ENCODE measurements around the gene ITLN2. TPM values are rescaled to one million over a fixed set of nuclear protein-coding genes. Genes with fewer than 3 reads are reported as not detected.

ITLN2 gene
- total and polyA plus RNA-seq, 9 of the 15 experiments (the other 6 are each of a cell fraction or from before 2014, with no cell fraction given), result not detected

DNA sequence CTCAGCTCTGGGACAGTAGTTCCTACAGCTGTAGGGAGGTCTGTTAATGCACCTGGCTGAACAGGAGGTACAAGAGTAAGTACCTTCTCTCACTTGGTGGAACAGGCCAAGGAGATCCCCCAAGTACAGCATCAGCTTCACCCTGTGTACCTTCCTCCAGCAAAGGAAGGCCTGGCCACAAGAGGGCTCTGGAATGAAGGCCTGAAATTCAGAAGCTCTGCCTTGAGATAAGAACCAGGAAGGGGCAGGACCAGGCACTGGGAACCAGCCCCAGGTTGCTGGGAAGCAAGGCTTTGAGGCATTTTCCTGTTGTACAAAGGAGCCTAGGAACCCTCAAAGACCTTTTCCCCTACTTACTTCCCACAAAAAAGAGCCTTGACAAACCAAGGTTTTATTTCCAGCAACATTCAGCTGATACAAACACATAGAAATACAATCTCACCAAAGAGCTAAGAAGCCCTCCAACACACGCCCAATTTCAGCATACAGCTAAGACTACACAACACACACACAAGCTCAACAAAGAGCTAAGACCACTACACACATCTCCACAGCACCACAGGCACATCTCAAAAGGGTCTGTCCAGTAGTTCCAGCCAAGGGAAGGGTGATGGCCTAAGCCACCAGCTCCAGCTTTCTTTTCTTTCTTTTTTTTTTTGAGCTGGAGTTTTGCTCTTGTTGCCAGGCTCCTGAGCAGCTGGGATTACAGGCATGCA lies 42.9 kb upstream of the ITLN2 start:
- Histone ChIP-seq H3K9me1 (ENCODE audit: control insufficient read depth, insufficient read depth, low read length) (no peaks in the 10 kb centered on the region), H3K27me3 (ENCODE audit: control insufficient read depth in 2 of 2, insufficient read depth in 2 of 2, low read length in 2 of 2) (no peaks in the 10 kb centered on the region), H3K4me2 (ENCODE audit: insufficient read depth, low read length) (no peak overlapping the region), H4K20me1 (replicated peaks; ENCODE audit: control insufficient read depth, insufficient read depth, low read length) (no peaks in the 10 kb centered on the region), H3K4me1 (replicated peaks in 1 of 2; ENCODE audit: control insufficient read depth in 2 of 2, insufficient read depth in 2 of 2, low read length in 2 of 2) (peaks cover 7 to 20% of the 10 kb centered on the region in 2 experiments; a peak in 3 of 5 replicates), H3K4me3 (no peak overlapping the region), H3K27ac (ENCODE audit: extremely low read depth, low read depth, low read length) (peak overlapping the region; percentile 52), H3K9me3 (replicated peaks; ENCODE audit: control insufficient read depth, insufficient read depth, low read depth, low read length) (no peaks in the 10 kb centered on the region), H3K9ac (ENCODE audit: insufficient read depth in 1 of 2, low read depth in 2 of 2, low read length in 2 of 2) (peak overlapping the region; percentile 24 to 38; a peak in 2 of 4 replicates), H3K79me2 (ENCODE audit: control insufficient read depth, insufficient read depth, low read length) (no peaks in the 10 kb centered on the region), H3K36me3 (ENCODE audit: control insufficient read depth, insufficient read depth, low read length) (peaks cover 56% of the 10 kb centered on the region), H2AFZ (ENCODE audit: low read depth, low read length) (no peak overlapping the region)
- ATAC-seq, result peak; percentile 93
- peak; percentile 67 to 85 (median 76) for DNase-seq (ENCODE audit: extremely low read depth in 1 of 4, low spot score in 3 of 4)
- 67% methylated on average over 1 of the region's 1 CpG for WGBS (ENCODE audit: insufficient coverage, low coverage, missing lambda C conversion rate)
- intact Hi-C loops (cut with micrococcal nuclease), result loop anchor here (1.0 to 2.0 kb wide), 4 partner anchors 23 to 141 kb away; partner anchors contain the start of gene USF1
- POLR2A ChIA-PET, result interaction anchor here (0.5 to 3.0 kb wide), 14 partner anchors 8 to 1948 kb away, joined by 3 to 13 read pairs (median 4); partner anchors contain the start of genes DEDD, F11R, PPOX and USF1
- CTCF ChIA-PET (ENCODE audit: low intra/inter-chr PET ratio), result interaction anchor here (0.6 to 2.0 kb wide), 3 partner anchors 100 to 1374 kb away, joined by 3 to 9 read pairs (median 8); partner anchors contain the start of gene KLHDC9
- in situ Hi-C loops (cut with MboI), result loop anchor here (10.0 kb wide), 1 partner anchor 97 kb away; the partner anchor contains the start of gene KLHDC9
- FAIRE-seq, result peak; percentile 96
- BruUV-seq (replicated peaks), result no TSS peak
- peak in 1 of 3 experiments; percentile 21 for TF ChIP-seq YY1 (IDR thresholded peaks at IDR 0.05; ENCODE audit: borderline replicate concordance in 1 of 3, control insufficient read depth in 1 of 3, extremely low read depth in 1 of 3, insufficient read depth in 3 of 3, insufficient read length in 1 of 3, insufficient replicate concordance in 2 of 3, low read depth in 1 of 3, low read length in 2 of 3)
- no peak for TF ChIP-seq ATF3 (IDR thresholded peaks at IDR 0.05)
- no peak for TF ChIP-seq ATF3 (CRISPR knock-in tag; conservative IDR thresholded peaks at IDR 0.05)
- no peak for TF ChIP-seq GMEB1 (CRISPR knock-in tag; IDR thresholded peaks at IDR 0.05)
- TF ChIP-seq, protein P1, sequence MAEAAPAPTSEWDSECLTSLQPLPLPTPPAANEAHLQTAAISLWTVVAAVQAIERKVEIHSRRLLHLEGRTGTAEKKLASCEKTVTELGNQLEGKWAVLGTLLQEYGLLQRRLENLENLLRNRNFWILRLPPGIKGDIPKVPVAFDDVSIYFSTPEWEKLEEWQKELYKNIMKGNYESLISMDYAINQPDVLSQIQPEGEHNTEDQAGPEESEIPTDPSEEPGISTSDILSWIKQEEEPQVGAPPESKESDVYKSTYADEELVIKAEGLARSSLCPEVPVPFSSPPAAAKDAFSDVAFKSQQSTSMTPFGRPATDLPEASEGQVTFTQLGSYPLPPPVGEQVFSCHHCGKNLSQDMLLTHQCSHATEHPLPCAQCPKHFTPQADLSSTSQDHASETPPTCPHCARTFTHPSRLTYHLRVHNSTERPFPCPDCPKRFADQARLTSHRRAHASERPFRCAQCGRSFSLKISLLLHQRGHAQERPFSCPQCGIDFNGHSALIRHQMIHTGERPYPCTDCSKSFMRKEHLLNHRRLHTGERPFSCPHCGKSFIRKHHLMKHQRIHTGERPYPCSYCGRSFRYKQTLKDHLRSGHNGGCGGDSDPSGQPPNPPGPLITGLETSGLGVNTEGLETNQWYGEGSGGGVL (CRISPR knock-in tag; IDR thresholded peaks at IDR 0.05), result no peak
- TF ChIP-seq SRF (CRISPR knock-in tag; IDR thresholded peaks at IDR 0.05), result no peak
- no peak for TF ChIP-seq ARID4B (CRISPR knock-in tag; IDR thresholded peaks at IDR 0.05)
- no peak for TF ChIP-seq SETDB1 (IDR thresholded peaks at IDR 0.05; ENCODE audit: low read length)
- no peak for TF ChIP-seq OTX1 (CRISPR knock-in tag; IDR thresholded peaks at IDR 0.05)
- TF ChIP-seq RCOR1 (IDR thresholded peaks at IDR 0.05; ENCODE audit: borderline replicate concordance in 1 of 2, low read depth in 2 of 2, low read length in 2 of 2), result peak in 1 of 2 experiments; percentile 51; a peak in 1 of 4 replicates
